HG03159 (cell line): ENCODE results near the gene MYH8.

Source experiments
- ATAC-seq: cut with Tn5 transposase; IDR thresholded peaks from one replicate; pipeline ENCODE4 v1.9.1; 2021; ENCODE audit warnings: mild to moderate bottlenecking, moderate library complexity; ENCODE audit not compliant: unreplicated experiment

The MYH8 gene

DNA sequence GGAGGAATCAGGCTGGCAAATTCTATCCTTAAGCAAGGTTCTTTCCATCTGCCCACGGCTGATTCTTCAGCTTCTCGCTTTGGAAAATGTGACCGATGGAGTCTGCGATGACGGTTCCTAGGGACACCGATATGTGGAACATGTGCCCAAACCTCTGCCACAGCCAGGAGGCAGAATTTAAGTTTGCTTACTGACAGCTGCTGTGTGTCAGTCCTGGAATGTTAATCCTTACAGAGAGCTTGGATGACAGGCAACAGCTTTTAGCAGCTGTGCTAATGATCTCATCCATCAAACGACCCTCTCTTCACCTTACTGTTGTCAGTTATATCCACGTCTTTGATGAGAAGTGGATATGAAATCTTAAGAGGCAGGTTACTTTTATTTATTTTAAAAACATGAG is 37.6 kb downstream of the MYH8 start:
- no peak for ATAC-seq

DNA sequence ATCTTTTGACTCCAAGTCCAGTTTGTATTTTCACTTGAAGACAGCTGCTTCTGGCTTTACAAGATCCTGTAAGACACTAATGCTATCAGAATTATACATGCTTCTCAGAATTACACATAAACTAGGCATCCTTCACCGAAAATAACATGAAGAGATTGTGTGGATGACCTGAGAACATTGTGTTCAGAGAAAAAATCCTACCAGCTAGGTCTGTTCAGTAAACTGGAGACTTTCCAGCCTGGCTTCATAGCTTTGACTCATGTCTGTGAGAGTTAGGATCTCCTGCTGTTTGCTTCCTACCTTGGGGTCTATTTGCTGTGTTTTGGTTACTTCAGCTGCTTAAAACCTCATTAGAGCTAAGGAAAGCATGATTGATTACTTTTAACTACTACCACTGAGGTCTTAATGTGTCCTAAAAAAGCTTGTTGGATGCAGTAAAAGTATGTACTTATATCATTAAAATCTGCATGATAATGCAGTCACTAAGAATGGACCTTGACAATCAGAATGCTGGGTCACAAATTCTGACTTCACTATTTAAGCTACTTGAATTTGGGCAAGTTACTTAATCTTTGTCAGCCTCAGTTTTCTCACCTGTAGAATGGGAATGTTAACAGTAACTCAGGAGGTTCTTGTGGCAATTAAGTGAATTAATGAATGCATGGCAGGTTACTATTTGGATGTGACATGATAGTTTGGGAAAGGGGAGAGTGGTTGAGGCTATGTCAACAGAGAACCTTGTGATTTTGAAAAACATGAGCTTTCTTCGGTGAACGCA is 40.9 kb downstream of the MYH8 start:
- ATAC-seq, result no peak

DNA sequence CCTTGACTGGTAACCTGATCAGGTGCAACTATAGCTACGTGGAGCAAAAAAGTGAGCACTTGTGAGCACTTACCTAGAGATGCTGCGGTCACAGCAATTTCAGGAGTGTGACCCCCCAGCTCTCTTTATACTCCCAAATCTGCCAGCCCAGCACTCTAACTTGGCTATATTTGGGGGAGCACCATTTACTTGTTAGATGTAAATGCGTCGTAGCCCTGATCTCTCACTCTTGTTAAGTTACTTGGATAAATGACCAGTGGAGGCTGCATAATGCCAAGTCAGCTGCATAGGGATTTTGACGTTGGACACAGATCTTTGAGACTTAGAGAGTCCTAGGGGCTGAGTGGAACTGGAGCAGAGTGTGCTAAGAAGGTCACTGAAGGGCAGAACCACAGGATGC is 48.8 kb downstream of the MYH8 start, which contains the start of gene MYH13:
Gene MYH13 (minus strand): TSS at position 101 of the 400 bp plus-strand sequence. CDS start 8,476 bp downstream, outside the sequence.
- ATAC-seq, result no peak

DNA sequence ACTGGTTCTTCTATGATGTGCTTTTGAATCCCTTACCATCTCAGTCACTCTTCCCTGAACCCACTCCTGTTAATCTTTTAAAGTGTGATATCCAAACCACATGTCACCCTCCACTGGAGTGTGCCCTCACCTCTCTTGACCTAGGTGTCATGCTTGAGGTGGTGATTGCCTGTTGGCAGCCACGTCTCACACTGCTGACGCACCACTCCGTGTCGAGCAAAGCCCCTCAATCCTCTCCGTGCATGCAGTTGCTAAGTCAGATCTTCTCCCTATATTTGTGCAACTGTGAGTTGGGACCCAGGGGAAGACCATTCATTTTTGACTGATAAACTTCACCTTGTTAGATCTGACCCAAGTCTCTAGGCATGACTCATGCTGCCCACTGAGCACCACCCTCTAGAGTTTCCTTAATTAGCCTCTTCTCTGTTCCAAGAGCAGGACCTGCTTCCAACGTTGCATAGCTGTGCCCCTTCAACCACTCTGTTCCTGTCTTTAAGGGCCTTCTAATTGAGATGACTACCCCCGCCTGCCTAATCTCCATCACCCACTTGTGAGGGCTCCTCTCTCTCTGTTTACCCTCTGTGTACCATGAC is 51.6 kb downstream of the MYH8 start:
- ATAC-seq, result no peak

DNA sequence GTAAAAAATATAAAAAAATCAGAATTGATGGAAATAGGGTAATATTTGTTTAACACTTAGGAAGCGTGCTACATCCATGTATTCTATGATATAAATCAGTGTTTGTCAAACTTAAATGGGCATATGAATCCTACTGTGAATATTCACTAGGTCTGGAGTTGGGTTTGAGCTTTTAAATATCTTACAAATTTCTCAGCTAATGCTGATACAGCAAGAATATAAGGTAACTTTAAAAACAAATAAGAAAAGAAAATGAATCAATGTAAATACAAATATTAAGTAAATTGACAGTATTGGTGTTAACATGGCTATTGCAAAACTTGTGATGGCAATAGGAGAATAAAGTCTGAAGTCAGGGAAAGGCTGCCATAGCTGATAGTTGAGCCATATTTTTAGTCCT is 52.5 kb downstream of the MYH8 start:
- no peak for ATAC-seq

DNA sequence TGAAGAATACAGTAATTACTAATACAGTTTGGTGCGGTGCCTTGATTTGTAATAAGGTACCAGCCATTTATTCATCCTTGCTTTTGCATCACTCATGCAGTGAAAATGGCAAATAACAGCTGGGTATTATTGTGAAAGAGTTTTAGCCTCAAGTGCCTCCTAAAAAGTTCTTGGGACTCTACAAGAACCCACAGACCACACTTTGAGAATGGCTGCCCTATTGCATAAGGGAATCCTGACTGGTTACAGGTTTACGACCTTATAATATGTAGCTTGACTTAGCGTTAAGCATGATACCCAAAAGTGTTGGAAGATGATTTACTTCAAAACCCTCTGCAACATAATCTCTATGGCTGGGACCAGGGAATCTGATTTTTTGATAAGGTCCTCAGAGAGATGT is 53.2 kb downstream of the MYH8 start:
- no peak for ATAC-seq

DNA sequence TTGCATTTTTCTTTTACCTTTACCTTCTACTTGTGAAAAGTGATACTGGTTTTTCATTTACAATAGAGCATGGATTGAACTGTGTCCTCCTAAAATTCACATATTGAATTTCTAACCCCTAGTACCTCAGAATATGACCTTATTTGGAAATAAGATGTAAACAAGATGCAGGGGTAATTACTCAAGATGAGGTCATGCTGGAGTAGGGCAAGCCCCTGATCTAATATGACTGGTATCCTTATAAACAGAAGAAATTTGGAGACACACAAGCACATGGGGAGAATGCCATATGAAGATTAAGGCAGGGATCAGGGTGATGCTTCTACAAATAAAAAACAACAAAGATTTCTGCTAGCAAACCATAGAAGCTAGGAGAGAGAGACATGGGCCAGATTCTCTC is 61.2 kb downstream of the MYH8 start:
- no peak for ATAC-seq

DNA sequence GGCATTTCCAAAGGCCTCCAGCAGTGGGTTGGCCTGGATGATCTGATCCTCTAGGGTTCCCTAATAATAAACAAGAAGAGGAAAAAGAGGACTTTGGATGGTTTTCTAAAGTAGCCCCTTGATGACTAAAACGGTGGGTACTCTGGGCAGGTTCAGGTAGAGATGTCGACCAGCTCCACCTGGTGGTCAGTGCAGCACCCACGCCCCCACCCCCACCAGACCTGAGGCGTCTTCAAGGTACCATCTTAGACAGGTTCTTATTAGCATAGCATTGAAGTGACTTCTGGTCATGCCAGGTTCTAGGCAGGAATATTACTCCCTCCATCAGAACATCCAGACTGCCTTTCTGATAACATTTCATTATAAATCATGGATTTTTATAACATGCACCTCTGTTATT is 64.0 kb downstream of the MYH8 start:
- ATAC-seq, result no peak

DNA sequence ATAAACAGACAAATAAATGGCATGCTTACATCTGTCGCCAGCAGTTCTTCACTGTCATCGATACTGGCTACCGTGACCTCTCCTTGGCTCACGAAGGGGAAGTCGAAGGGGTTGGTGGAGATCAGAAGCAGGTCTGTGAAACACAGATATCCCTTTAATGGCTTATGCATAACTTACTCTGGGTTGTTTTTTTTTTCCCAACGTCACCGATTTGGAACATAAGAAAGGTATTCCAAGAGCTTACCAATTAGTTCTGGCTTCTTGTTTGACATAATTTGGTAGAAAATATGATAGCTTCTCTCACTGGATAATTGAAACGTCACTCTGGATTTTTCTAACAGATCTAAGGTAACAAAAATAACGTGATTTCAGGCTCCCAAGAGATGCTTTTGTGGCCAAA is 67.1 kb downstream of the MYH8 start:
- no peak for ATAC-seq

DNA sequence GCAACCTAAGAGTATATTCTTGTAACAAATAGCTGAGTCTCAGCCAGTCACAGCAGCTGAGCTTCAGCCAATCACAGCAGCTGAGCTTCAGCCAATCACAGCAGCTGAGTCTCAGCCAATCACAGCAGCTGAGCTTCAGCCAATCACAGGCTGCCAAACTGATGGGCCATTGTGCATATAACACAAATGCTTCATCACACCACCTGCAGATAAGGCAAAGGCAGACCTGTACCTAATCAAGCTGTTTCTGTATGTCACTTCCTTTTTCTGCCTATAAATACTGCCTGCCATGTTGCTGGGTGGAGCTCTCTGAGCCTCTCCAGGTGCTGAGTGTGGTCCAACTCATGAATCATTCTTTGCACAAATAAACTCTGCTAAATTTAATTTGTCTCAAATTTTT is 68.9 kb downstream of the MYH8 start:
- no peak for ATAC-seq

DNA sequence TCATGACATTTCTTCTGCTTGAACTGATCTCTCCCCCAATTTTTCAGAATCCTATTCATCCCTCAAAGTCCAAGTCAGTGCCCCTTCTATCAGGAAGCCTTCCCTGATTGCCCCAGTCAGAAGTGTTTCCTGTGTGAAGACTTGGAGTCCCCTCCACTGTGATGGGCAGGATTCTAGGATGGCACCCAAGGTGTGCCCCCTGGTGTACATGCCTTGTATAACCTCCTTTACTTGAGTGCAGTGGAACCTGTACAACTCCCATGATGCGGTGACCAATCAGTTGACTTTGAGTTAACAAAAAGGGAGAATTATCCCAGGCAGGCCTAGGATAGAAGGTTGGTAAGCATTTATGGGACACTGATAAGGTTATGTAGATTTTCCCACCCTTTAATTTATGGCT is 72.3 kb downstream of the MYH8 start:
- ATAC-seq, result no peak

DNA sequence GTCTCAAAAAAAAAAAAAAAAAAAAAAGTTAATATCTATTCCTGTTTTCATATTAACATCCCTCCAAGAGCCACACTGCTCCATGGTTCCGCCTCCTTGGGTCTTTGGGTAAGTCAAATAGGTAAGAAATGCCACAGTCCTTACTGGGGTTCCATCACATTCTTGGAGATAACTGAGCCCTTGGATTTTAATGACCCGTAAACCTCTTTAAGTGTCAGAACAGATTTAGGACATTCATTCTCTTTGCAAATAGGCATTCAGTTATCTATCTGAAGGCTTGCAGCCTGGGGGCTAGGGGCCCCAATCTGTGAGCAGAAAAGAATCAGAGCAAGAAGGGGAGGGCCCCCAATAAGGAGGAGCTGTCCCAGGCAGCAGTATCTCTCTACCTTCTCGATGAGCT is 76.9 kb downstream of the MYH8 start:
- no peak for ATAC-seq
